Astrocyte of the cerebellum (primary cell): Measurements from ENCODE around the gene SLC25A4.

Source experiments
- DNase-seq: peaks from one replicate; pipeline ENCODE4 v3.0.0-alpha.2; 2011; ENCODE audit warnings: low read depth
- H3K4me3 ChIP-seq: 2 replicates; pipeline ENCODE4 v1.5.1; 2011; ENCODE audit warnings: mild to moderate bottlenecking, low read depth, low read length, moderate library complexity
- in situ Hi-C: cut with HindIII; loops from 2 replicates; pipeline ENCODE4 v1.10.0; 2017; ENCODE audit warnings: low sequenced_read_pairs
- TF ChIP-seq, protein P1 (sequence below): IDR thresholded peaks from 2 replicates; pipeline ENCODE4 v1.5.1; 2012; ENCODE audit warnings: low read length, low read depth, moderate library complexity, mild to moderate bottlenecking; ENCODE audit errors: missing control alignments

SLC25A4 gene

DNA sequence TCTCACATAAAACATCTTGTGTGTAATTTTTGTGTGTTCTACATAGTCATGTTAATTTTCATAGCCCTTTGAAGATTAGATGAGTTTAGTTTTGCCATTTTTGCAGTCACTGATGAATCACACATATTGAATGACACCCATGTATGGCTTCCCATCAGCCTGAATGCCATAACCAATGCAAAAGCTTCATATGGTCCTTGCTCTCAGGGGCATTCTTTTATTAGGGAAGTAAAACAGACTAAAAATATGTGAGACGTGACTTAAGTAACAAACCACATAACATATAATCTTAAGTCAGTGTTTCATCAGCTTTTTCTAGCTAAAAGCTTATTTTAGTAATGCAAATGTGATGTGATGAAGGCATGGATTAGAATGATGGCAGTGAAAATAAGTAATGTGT, 8.2 kb downstream of the SLC25A4 start:
- no peak for DNase-seq
- TF ChIP-seq, protein P1, sequence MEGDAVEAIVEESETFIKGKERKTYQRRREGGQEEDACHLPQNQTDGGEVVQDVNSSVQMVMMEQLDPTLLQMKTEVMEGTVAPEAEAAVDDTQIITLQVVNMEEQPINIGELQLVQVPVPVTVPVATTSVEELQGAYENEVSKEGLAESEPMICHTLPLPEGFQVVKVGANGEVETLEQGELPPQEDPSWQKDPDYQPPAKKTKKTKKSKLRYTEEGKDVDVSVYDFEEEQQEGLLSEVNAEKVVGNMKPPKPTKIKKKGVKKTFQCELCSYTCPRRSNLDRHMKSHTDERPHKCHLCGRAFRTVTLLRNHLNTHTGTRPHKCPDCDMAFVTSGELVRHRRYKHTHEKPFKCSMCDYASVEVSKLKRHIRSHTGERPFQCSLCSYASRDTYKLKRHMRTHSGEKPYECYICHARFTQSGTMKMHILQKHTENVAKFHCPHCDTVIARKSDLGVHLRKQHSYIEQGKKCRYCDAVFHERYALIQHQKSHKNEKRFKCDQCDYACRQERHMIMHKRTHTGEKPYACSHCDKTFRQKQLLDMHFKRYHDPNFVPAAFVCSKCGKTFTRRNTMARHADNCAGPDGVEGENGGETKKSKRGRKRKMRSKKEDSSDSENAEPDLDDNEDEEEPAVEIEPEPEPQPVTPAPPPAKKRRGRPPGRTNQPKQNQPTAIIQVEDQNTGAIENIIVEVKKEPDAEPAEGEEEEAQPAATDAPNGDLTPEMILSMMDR: no peak
- H3K4me3 ChIP-seq: no peak overlapping the region
- in situ Hi-C loops: no loop called here

DNA sequence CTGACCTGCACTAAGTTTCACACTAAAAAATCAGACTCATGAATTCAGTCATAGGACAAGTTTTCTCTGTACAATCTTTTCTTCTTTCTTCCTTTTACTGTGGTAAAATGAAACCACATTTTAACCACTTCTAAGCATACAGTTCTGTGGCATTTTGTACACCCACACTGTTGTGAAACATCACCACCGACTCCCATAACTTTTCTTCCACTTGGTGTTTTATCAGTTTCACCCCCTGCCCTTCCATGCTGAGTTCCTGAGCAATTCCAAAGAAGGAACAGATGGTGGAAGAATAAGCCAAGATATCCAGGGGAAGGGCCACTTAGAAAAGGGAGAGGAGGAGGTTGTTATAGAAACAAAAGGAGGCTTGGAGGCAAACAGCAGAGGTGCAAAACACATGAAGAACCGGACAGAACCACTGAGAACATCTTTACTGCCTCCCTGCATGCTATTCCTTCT, 22.6 kb downstream of the SLC25A4 start:
- no peak overlapping the region for H3K4me3 ChIP-seq
- TF ChIP-seq, protein P1: no peak
- in situ Hi-C loops: no loop called here
- peak; percentile 81 for DNase-seq

- no peak overlapping the region for H3K4me3 ChIP-seq
- DNase-seq: no peak
- TF ChIP-seq, protein P1: no peak
- in situ Hi-C loops: no loop called here
These were observed 24.2 kb downstream of the SLC25A4 start for GRCh38 chr4:185167234-185167633.

DNA sequence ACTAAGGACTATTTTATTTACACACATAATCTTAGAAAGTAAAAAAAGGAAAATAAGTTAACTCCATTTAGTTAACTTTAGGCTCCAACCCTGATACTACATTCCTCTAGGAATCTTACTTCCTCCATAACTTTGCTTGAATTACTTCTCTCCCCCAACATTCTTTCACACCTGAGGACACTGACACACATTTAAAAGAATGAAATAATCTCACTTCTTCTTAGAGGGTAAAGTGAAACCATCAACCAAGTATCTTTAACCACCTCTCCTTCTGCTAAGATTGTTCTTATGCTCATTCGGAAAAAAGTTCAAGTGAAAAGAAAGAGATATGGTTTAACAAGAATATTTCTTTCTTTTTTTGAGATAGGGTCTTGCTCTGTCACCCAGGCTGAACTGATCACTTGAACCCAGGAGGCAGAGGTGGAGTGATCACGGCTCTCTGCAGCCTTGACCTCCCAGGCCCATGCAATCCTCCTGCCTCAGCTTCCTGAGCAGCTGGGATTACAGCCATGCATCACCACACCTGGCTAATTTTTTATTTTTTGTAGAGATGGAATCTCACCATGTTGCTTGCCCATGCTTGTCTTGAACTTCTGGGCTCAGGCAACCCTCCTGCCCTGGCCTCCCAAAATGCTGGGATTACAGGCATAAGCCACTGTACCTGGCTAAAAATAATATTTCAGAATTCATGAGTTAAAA, 28.5 kb downstream of the SLC25A4 start:
- no peak overlapping the region for H3K4me3 ChIP-seq
- in situ Hi-C loops: no loop called here
- TF ChIP-seq, protein P1: no peak
- DNase-seq: no peak

GRCh38 chr4:185179488-185179887, 36.4 kb downstream of the SLC25A4 start:
- no peak overlapping the region for H3K4me3 ChIP-seq
- TF ChIP-seq, protein P1: no peak
- in situ Hi-C loops: loop anchor here (25.0 kb wide), 1 partner anchor 858 kb away; no protein-coding TSS in a partner anchor
- DNase-seq: no peak

- TF ChIP-seq, protein P1: no peak
- in situ Hi-C loops: loop anchor here (5.0 to 25.0 kb wide), 2 partner anchors 55 to 855 kb away; no protein-coding TSS in a partner anchor
- no peak for DNase-seq
- no peak overlapping the region for H3K4me3 ChIP-seq
These were observed 39.2 kb downstream of the SLC25A4 start for GRCh38 chr4:185182239-185182638.
